HG03520 (cell line): Measurements from ENCODE around the gene HSPBP1.
A peak's percentile ranks its signal among the peaks of the same experiment; 100 is the strongest.

Experiments used
- ATAC-seq: cut with Tn5 transposase; IDR thresholded peaks from one replicate; pipeline ENCODE4 v1.9.1; 2021; ENCODE audit warnings: mild to moderate bottlenecking, moderate library complexity; ENCODE audit not compliant: unreplicated experiment

Gene HSPBP1

DNA sequence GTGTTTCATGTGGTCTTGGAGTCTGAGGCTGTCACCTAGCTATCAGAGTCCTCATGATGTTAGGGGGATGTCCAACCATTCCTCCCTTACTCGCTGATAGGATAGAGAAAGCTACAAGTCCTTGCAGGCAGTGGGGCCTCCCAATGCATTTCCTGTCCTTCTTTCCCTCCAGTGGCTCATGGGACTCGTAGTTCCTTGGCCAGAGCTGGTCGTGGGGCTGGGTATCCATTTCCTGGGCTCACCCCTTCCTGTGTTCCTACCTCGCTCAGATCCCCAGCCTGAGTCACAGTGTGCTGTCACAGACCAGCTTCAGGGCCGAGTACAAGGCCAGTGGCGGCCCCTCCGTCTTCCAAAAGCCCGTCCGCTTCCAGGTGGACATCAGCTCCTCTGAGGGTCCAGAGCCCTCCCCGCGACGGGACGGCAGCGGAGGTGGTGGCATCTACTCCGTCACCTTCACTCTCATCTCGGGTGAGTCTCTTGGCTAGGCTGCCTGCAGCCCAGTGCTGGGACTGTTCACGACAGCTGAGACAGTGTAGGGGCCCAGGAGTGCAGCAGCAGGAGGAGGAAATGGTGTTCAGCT, 26.2 kb upstream of the HSPBP1 start:
- no peak for ATAC-seq

DNA sequence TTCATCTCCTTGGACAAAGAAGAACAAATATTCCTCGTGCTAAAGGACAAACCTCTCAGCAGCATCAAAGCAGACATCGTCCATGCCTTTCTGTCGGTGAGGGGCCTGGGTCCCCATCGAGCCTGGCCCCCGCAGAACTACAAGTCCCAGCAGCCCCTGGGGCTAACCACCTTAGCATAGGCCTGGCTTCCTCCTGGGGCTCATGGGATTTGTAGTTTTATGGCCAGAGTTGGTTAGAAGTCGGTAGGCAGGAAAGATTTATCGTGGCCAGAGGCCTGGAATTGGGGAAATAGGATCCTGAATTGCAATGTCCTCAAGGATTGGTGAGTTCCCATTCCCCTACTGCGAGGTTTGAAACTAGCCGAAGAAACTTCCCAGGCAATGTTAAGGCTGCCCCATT, 25.6 kb upstream of the HSPBP1 start:
- ATAC-seq, result no peak

GRCh38 chr19:55304980-55305379, 25.1 kb upstream of the HSPBP1 start:
- ATAC-seq, result no peak

DNA sequence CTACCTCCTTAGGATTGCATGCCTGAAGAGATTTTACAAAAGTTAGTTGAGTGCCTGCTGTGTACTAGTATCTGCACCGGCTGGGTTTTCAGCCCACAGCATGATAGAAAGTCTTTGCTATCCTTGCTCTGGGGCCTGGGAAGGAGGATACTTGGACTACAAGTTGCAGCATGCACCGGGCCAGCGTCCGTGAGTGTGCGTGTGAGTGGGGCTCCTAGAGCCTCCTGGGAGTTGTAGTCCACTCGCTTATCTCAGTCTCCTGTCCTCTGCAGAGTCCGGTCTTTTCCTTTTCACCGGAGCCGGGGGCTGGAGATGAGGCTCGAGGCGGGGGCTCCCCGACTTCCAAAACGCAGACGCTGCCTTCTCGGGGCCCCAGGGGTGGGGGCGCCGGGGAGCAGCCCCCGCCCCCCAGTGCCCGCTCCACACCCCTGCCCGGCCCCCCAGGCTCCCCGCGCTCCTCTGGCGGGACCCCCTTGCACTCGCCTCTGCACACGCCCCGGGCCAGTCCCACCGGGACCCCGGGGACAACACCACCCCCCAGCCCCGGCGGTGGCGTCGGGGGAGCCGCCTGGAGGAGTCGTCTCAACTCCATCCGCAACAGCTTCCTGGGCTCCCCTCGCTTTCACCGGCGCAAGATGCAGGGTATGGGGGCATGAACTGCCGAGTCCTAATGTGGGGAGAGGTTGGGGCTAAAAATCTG, 24.5 kb upstream of the HSPBP1 start:
- ATAC-seq, result no peak

- no peak for ATAC-seq
Measured at GRCh38 chr19:55303477-55303876, 23.6 kb upstream of the HSPBP1 start.

DNA sequence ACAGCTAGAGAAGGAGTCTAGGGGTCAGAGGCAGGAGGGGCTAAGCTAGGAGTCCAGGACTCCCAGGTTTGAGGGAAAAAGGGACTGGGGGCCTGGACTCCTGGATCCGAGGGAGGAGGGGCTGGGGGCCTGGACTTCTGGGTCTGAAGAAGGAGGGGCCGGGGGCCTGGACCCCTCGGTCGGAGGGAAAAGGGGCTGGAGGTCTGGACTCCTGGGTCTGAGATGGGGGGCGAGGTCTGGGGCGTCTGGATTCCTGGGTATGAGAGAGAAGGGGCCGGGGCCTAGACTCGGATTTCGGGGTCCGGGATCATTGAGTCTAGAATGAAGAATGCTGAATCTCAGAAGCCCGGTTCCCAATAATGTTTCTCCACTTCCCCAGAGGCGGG, 22.4 kb upstream of the HSPBP1 start:
- ATAC-seq, result no peak

GRCh38 chr19:55301459-55302317, 21.8 kb upstream of the HSPBP1 start:
- ATAC-seq, result peak; percentile 50

- ATAC-seq, result no peak
Measured at GRCh38 chr19:55300886-55301458, 21.1 kb upstream of the HSPBP1 start.

- no peak for ATAC-seq
Measured at GRCh38 chr19:55299991-55300390, 20.1 kb upstream of the HSPBP1 start.

GRCh38 chr19:55297267-55297666, 17.4 kb upstream of the HSPBP1 start:
- ATAC-seq, result no peak

GRCh38 chr19:55289117-55289796, 9.3 kb upstream of the HSPBP1 start:
- ATAC-seq, result no peak

- ATAC-seq, result no peak
Measured at GRCh38 chr19:55287361-55288079, 7.6 kb upstream of the HSPBP1 start.

DNA sequence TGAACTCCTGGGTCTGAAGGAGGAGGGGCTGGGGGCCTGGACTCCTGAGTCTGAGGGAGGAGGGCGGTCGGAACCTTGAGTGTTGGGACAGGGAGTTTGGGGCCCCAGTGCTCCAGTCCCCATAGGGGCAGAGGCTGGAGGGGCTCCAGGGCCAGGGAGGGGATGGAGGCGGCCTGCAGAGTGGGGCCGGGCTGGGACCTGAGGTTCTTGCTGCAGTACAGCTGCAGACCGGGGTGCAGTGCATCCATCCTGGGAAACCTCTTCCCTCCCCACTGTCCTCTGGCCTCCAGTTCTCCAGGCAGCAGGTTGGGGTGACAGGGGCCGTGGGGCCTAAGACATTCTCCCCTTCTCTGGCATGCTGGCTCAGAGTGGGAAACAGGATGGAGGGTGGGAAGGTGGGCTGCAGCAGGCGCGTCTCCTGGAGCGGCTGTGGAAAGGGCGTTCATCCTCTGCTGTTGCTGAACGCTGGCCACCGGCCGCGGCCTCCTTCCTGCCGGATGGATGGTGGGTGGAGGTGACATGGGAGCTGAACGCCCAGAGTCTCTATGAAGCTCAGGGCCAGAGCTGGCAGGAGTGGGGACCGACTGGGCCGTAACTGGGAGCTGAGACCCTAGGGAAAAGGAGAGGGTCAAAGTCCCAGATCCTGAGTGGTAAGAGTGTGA, 5.5 kb upstream of the HSPBP1 start:
- no peak for ATAC-seq

DNA sequence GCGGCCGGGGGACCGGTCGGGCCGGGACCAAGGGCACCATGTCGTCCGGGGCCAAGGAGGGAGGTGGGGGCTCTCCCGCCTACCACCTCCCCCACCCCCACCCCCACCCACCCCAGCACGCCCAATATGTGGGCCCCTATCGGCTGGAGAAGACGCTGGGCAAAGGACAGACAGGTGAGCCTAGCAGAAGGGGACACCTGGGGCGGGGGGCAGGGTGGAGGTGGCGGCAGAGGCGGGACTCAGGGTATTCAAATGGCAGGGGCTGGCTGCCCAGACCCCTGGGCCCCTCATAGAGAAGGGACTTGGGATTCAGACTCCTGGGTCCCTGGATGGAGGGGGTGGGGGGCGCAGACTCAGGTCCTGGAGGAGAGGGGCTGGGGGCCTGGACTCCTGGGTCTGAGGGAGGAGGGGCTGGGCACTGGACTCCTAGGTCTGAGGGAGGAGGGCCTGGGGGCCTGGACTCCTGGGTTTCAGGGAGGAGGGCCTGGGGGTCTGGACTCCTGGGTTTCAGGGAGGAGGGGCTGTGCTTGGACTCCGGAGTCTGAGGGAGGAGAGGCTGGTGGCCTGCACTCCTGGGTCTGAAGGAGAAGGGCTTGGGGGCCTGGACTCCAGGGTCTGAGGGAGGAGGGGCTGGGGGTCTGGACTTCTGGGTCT, 4.6 kb upstream of the HSPBP1 start:
- no peak for ATAC-seq

- ATAC-seq, result no peak
Measured at GRCh38 chr19:55283548-55284377, 3.9 kb upstream of the HSPBP1 start, which contains the start of gene BRSK1. Gene BRSK1, plus strand, starts transcription at chr19:55283997. Its CDS starts 446 bp downstream, at chr19:55284443.

DNA sequence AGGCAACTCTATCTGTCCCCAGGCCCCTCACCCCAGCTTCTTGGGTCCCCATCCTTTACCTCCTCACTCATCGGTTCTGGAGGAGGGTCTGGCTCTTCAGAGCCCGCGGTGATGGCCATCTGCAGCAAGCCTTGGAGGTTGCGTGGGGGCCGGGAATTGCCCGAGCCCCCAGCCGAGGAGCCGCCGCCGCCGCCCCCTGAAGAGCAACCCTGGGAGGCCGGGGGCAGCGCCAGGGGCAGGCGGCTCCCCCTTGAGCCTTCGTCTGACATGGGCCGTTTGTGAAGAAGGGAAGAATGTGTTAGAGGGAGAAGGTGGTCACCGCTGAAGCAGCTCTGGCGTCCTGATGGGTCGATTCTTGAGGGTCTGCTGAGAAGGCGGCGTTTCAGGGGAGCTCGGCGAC, 570 bp downstream of the HSPBP1 start:
- ATAC-seq, result no peak

- ATAC-seq, result no peak
Measured at GRCh38 chr19:55278391-55279135, 1.3 kb downstream of the HSPBP1 start.

DNA sequence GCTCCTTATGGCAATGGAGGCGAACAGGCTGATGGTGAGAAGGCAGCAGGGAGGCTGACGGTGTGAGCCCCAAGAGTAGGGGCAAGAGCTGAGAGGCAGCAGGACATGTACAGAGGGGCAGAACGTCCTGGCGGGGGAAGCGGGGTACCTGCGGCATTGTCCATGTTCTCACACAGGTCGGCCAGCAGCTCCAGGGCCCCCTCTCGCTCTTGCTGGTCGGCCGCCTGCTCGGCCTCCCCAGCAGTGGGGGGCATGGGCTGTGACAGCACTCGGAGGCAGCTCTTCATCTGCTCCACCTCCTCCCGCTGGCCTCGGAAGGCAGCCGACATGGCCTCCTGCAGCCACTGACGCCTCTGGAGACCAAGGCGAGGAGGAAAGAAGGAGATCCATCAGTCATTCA, 2.4 kb downstream of the HSPBP1 start:
- no peak for ATAC-seq
